ENCODE results near the gene RAD51B. TPM values are rescaled to one million over a fixed set of nuclear protein-coding genes. Genes with fewer than 3 reads are reported as not detected.

Gene RAD51B
- total RNA-seq, 1 experiment from 2014 or later, result 29.9 TPM

GRCh38 chr14:68327231-68327630 is 507.7 kb downstream of the RAD51B start:
- Histone ChIP-seq H3K79me2 (ENCODE audit: low read depth) (no peaks in the 10 kb centered on the region), H4K20me1 (ENCODE audit: insufficient read depth) (no peaks in the 10 kb centered on the region), H3K4me2 (no peak overlapping the region), H3K36me3 (ENCODE audit: low read depth) (no peaks in the 10 kb centered on the region), H3F3A (ENCODE audit: insufficient read depth, low read depth) (no peaks in the 10 kb centered on the region), H3K27me3 (ENCODE audit: insufficient read depth, low read depth) (no peaks in the 10 kb centered on the region), H3K27ac (no peak overlapping the region), H3K9me2 (ENCODE audit: insufficient read depth) (no peaks in the 10 kb centered on the region), H3K4me3 (no peak overlapping the region), H2AFZ (no peak overlapping the region), H3K9me3 (ENCODE audit: insufficient read depth, low read depth) (no peaks in the 10 kb centered on the region), H3K4me1 (replicated peaks; ENCODE audit: insufficient read depth) (no peaks in the 10 kb centered on the region)
- ChIA-PET CTCF (no interaction called here), POLR2A (ENCODE audit: unreplicated experiment) (no interaction called here)
- TF ChIP-seq CTCF (conservative IDR thresholded peaks at IDR 0.05) (no peak), EZH2 (IDR thresholded peaks at IDR 0.05; ENCODE audit: low read depth) (no peak)
- BruUV-seq (replicated peaks), result no TSS peak
- DNase-seq, result no peak
- intact Hi-C loops (cut with micrococcal nuclease; ENCODE audit: unreplicated experiment), result no loop called here

GRCh38 chr14:68328509-68328908 is 508.9 kb downstream of the RAD51B start:
- no peaks in the 10 kb centered on the region for H3K9me2 ChIP-seq (ENCODE audit: insufficient read depth)
- no peak overlapping the region for H3K4me3 ChIP-seq
- H3K4me2 ChIP-seq, result no peak overlapping the region
- no peaks in the 10 kb centered on the region for H4K20me1 ChIP-seq (ENCODE audit: insufficient read depth)
- no peak overlapping the region for H3K27ac ChIP-seq
- H2AFZ ChIP-seq, result no peak overlapping the region
- intact Hi-C loops (cut with micrococcal nuclease; ENCODE audit: unreplicated experiment), result no loop called here
- no peaks in the 10 kb centered on the region for H3K27me3 ChIP-seq (ENCODE audit: insufficient read depth, low read depth)
- no peaks in the 10 kb centered on the region for H3K9me3 ChIP-seq (ENCODE audit: insufficient read depth, low read depth)
- DNase-seq, result no peak
- POLR2A ChIA-PET (ENCODE audit: unreplicated experiment), result no interaction called here
- no peak for TF ChIP-seq CTCF (conservative IDR thresholded peaks at IDR 0.05)
- no peak for TF ChIP-seq EZH2 (IDR thresholded peaks at IDR 0.05; ENCODE audit: low read depth)
- no peaks in the 10 kb centered on the region for H3K79me2 ChIP-seq (ENCODE audit: low read depth)
- H3F3A ChIP-seq (ENCODE audit: insufficient read depth, low read depth), result no peaks in the 10 kb centered on the region
- CTCF ChIA-PET, result no interaction called here
- H3K4me1 ChIP-seq (replicated peaks; ENCODE audit: insufficient read depth), result no peaks in the 10 kb centered on the region
- no TSS peak for BruUV-seq (replicated peaks)
- H3K36me3 ChIP-seq (ENCODE audit: low read depth), result no peaks in the 10 kb centered on the region

- intact Hi-C loops (cut with micrococcal nuclease; ENCODE audit: unreplicated experiment), result no loop called here
- H3K4me2 ChIP-seq, result no peak overlapping the region
- TF ChIP-seq EZH2 (IDR thresholded peaks at IDR 0.05; ENCODE audit: low read depth) (no peak), CTCF (conservative IDR thresholded peaks at IDR 0.05) (no peak)
- ChIA-PET POLR2A (ENCODE audit: unreplicated experiment) (no interaction called here), CTCF (no interaction called here)
- H3K4me3 ChIP-seq, result no peak overlapping the region
- H4K20me1 ChIP-seq (ENCODE audit: insufficient read depth), result no peaks in the 10 kb centered on the region
- no peaks in the 10 kb centered on the region for H3K27me3 ChIP-seq (ENCODE audit: insufficient read depth, low read depth)
- no peak overlapping the region for H3K27ac ChIP-seq
- H3F3A ChIP-seq (ENCODE audit: insufficient read depth, low read depth), result no peaks in the 10 kb centered on the region
- H3K79me2 ChIP-seq (ENCODE audit: low read depth), result no peaks in the 10 kb centered on the region
- DNase-seq, result no peak
- no peaks in the 10 kb centered on the region; the same call in 1 of the 2 replicates for H3K36me3 ChIP-seq (ENCODE audit: low read depth)
- no peaks in the 10 kb centered on the region for H3K4me1 ChIP-seq (replicated peaks; ENCODE audit: insufficient read depth)
- H3K9me2 ChIP-seq (ENCODE audit: insufficient read depth), result no peaks in the 10 kb centered on the region
- BruUV-seq (replicated peaks), result no TSS peak
- H3K9me3 ChIP-seq (ENCODE audit: insufficient read depth, low read depth), result no peaks in the 10 kb centered on the region
- no peak overlapping the region for H2AFZ ChIP-seq
Observed at GRCh38 chr14:68331426-68331825, 511.8 kb downstream of the RAD51B start.
